Sigmoid colon (tissue), 4 donors: ENCODE results near the gene CFAP46.
"Not testable (repeated sequence)": the region's sequence is repeated elsewhere in the genome, so short reads cannot be mapped to it uniquely, and the experiment has no call there.

Experiments used
- CTCF ChIP-seq, 4 experiments: fragments of 450-650 bp in 3 of 4; fragments of 200-600 bp in 1 of 4; IDR thresholded peaks; one replicate each; pipeline ENCODE4 v1.5.1; 2016 to 2019; ENCODE audit warnings: antibody characterized with exemption in 4 of 4, mild to moderate bottlenecking in 3 of 4, moderate library complexity in 2 of 4
- EP300 ChIP-seq, 4 donors: sonication (generic); formaldehyde crosslinking; IDR thresholded peaks; one replicate each; pipeline ENCODE4 v1.6.1; 2017; ENCODE audit warnings: antibody characterized with exemption in 4 of 4
- POLR2A ChIP-seq, 2 donors: fragments of 450-650 bp; IDR thresholded peaks; one replicate each; pipeline ENCODE4 v1.6.1; 2016; ENCODE audit warnings: antibody characterized with exemption in 2 of 2, mild to moderate bottlenecking in 2 of 2, moderate library complexity in 2 of 2
- POLR2AphosphoS5 ChIP-seq, 4 donors: sonication (generic); formaldehyde crosslinking; IDR thresholded peaks; one replicate each; pipeline ENCODE4 v1.6.1; 2017; ENCODE audit warnings: antibody characterized with exemption in 4 of 4

- TF ChIP-seq CTCF, POLR2A, POLR2AphosphoS5, EP300 (IDR thresholded peaks at IDR 0.05): not testable (repeated sequence)
Observed at GRCh38 chr10:132792099-132792498, 150.3 kb downstream of the CFAP46 start.
